ENCODE data around the gene AZIN2.
A peak's percentile ranks its signal among the peaks of the same experiment; 100 is the strongest.

- no peak for TF ChIP-seq CTCF (IDR thresholded peaks at IDR 0.05)
- TF ChIP-seq POLR2AphosphoS5 (IDR thresholded peaks at IDR 0.05) = peak in 2 of 3 donors; percentile 15 to 62
Observed at GRCh38 chr1:33149453-33150190, 68.7 kb downstream of the AZIN2 start.
